Stimulated activated CD8-positive, alpha-beta memory T cell treated with anti-CD3 and anti-CD28 coated beads, Interleukin-2, amount 100 ng/mL, for 1 hour (primary cell): ENCODE measurements around the gene MMP24.
A peak's percentile ranks its signal among the peaks of the same experiment; 100 is the strongest.

Source experiments
- DNase-seq, 2 donors: peaks; one replicate each; pipeline ENCODE4 v3.0.0-alpha.2; 2020; ENCODE audit warnings: low read depth in 2 of 2

Gene MMP24

DNA sequence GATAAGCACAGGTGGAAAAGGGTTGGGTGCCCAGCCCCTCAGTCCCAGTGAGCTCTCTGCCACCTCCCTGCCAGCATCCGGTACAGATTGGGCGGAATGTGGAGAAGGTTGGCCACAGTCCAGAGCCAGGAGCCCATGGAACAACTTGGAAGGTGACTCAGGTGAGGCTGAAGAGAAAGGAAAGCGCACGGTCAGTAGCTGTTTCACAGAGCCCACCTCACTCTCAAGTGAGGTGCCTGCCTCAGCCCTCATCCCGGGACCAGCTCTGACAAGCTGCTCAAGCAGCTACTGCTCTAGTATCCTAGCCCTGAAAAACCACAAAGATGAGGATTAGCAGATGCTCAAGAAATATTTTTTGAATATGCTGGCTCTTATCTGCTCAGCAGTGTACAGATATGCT is 52.5 kb downstream of the MMP24 start:
- DNase-seq, result no peak

- no peak for DNase-seq
Measured at GRCh38 chr20:35279533-35280174, 53.2 kb downstream of the MMP24 start.

DNA sequence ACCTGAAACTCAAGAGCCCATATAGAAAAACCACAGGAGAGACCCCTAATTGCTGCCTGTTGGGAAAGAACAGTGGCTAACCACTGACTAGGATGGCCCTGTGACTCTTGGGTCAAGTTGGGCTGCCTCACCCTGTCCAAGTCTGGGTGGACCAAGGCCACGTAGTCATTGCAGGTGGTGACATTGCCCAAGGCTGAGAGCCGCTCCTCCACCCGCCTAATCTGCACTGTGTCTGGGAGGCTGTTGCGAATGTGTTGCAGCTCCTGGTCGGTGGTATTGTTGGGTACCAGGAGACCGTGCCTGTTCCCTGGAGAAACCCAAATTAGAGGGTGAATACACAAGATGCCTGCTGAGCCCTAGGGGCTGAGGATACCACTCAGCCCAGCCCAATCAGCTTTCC is 54.0 kb downstream of the MMP24 start:
- no peak for DNase-seq

DNA sequence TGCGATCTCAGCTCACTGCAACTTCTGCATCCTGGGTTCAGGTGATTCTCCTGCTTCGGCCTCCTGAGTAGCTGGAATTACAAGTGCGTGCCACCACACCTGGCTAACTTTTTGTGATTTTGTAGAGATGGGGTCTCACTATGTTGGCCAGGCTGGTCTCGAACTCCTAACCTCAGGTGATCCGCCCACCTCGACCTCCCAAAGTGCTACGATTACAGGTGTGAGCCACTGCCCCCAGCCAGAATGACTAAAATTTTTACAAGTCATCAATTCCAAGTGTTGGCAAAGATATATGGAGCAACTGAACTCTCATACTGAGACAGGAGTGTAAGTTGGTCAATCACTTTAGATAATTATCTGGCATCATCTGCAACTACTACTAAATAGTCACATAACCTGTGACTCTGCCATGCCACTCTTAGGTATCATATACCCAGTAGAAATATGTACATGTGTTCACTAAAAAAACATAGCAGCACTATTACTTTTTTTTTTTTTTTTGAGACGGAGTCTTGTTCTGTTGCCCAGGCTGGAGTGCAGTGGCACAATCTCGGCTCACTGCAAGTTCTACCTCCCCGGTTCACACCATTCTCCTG is 55.1 kb downstream of the MMP24 start:
- DNase-seq, result no peak

DNA sequence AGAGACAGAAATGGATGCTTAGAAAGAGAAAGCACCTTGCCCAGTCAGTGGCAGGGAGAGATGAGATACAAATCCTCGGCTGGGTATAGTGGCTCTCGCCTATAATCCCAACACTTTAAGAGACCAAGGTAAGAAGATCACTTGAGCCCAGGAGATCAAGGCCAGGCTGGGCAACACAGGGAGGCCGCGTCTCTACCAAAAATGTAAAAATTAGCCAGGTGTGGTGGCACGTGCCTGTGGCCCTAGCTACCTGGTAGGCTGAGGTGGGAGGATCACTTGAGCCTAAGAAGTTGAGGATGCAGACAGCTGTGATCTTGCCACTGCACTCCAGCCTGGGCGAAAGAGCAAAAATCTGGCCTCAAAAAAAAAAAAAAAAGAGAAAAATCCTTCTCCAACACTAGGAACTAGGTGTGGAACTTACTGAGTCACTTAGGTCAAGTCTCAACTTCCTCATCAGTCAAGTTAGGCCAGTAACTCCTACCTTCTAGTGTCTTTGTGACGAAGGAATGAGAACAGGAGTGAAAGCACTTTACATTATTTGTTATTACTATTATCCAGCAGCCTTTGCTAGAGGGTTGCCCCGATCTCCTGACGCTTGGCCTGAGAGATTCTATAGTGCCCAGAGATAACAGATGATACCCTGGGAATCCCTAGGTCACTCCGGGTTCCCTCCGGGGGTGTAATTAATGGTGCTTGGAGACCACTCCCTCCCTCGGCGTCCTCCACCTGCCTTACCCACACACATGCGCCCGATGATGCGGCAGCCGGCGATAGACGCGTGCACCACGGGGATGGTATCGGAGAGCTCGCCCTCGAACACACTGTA is 57.2 kb downstream of the MMP24 start:
- DNase-seq, result no peak

GRCh38 chr20:35284267-35284991 is 57.9 kb downstream of the MMP24 start, which contains the start of gene EIF6:
Gene EIF6 (minus strand): TSS chr20:35284772. CDS start chr20:35284487, 285 bp downstream.
- peak; percentile 45 to 57 for DNase-seq

DNA sequence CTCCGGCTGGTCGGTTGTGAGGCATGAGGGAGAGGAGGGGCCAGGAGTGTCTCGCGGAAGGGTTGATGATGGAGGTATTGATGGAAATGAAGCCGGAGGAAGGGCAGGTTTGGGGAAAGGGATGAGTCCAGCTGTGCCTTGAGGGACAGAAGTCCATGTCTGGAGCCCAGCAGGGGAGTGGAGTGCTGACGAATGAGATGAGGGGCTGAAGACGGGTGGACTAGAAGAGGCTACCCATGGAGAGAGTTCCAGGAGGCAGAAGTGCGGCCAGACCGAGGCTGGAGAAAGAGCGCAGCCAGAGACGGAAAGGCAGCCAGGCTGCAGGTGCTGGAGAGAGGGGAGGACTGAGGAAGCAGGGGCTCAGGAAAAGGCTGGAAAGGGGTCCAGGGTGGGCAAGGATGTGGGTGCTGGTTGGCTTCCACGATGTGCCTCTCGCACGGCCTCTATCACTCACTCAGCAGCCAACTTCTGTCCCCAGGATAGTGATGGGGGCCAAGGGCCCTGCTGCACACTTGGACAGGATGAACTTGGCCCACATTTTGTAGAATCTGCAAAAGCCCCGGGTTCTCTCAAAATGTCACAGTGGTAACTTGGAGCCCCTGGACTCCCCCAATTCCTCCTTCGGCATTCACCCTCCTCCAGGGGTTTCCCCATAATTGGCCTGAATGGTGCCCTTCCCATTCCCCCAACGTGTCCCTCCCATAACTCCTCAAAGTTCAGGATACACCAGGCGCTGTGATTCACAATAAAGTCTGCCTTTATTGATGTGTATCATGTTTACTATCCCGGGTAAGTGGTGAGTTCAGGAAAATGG is 58.7 kb downstream of the MMP24 start:
- DNase-seq, result no peak

GRCh38 chr20:35285806-35286076 is 59.3 kb downstream of the MMP24 start:
- DNase-seq, result no peak

GRCh38 chr20:35286077-35286898 is 59.8 kb downstream of the MMP24 start:
- DNase-seq, result no peak

- DNase-seq, result no peak
Measured at GRCh38 chr20:35286899-35287508, 60.5 kb downstream of the MMP24 start.

- no peak for DNase-seq
Measured at GRCh38 chr20:35287509-35288324, 61.2 kb downstream of the MMP24 start.

DNA sequence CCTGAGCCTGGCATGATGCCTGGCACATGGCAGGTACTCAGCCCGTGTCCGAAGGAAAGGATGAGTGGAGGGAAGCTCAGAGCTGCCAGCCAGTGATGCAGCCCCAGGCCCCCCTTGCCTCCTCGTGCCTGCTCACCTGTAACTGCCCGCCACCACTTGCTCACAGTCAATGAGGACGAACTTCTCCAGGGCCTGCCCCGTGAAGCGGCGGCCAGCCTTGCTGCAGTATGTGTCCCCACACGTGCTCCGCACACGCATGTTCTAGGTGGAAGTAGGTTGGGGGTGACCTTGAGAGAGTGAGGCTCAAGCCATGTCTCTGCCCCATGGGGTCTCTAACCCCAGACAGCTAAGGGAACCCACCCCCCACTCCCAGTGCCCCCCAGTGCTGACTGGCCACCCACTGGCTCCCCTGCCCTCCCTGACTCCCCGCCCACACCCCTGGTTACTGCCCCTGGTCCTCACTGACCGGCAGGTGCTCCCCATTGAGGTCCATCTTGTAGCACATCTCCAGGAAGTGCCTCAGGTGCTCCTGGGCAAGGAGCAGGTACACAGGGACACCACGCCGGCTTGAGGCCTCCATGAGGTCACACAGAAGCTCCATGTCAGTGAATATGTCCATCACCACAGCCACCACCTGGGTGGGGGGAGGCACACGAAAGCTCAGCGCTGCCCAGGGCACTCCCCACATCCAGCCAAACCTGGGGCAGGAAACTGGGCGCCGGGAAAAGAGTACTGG is 62.0 kb downstream of the MMP24 start:
- no peak for DNase-seq

GRCh38 chr20:35290186-35290886 is 63.8 kb downstream of the MMP24 start:
- no peak for DNase-seq

GRCh38 chr20:35290887-35291417 is 64.5 kb downstream of the MMP24 start:
- DNase-seq, result no peak

- DNase-seq, result no peak
Measured at GRCh38 chr20:35291654-35292503, 65.4 kb downstream of the MMP24 start, which contains the start of gene FAM83C. Gene FAM83C (minus strand): TSS chr20:35292425. CDS start chr20:35292304, 121 bp downstream.

DNA sequence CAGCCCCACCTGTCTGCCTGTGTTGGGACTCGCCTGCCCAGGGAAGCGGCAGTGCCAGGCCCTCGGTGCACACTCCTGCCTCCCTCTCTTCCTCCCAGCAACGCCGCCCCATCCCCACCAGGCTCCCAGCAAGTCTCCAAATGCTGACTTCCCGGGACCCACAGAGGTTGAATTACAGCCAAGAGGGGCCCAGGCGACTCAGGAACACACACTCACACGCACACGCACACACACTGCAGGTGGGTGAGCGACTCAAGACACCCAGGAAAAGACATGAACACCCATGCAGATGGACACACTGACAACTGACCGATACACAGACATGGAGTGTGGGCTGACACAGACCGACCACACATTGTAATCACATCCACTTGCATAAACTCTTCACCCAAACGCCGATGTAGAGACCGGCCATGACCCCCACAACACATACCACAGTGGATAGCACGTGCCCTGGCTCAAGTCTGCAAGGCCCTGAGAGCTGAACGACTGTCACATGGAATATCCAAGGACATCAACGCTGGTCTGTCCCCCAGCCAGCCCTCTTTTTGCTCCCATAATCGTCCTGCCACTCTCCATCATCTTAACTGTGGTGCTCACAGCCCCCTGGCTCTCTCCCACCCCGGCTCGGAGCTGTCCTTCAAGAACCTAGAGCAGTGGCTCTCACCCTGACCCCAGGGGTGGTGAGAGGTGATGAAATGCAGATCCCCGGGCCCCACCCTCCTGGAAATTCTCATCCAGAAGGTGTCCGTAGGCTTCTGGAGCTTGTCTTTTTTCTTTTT is 66.2 kb downstream of the MMP24 start:
- DNase-seq, result no peak
